Measurements from ENCODE around the gene CUEDC1.
A peak's percentile ranks its signal among the peaks of the same experiment; 100 is the strongest.

Gene CUEDC1

DNA sequence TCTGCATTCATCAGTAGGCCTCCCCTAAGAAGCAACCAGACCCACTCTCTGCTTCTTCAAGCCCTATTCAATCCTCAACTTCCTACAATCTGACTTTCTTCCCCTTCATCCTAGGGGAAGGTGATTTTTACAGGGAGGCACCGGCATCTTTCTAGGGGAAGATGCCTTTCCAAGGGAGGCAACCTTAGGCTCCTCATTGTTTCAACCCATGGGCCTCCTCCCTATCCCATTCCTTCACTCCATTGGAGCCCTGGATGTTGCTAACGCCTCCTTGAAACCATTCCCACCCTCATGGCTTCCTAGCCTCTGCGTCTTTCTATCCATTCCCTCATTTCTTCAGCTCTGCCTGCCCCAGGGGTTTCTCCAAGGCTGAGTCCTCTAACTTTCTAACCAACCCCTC, 2.7 kb upstream of the CUEDC1 start:
- DNase-seq (ENCODE audit: low read depth): no peak

DNA sequence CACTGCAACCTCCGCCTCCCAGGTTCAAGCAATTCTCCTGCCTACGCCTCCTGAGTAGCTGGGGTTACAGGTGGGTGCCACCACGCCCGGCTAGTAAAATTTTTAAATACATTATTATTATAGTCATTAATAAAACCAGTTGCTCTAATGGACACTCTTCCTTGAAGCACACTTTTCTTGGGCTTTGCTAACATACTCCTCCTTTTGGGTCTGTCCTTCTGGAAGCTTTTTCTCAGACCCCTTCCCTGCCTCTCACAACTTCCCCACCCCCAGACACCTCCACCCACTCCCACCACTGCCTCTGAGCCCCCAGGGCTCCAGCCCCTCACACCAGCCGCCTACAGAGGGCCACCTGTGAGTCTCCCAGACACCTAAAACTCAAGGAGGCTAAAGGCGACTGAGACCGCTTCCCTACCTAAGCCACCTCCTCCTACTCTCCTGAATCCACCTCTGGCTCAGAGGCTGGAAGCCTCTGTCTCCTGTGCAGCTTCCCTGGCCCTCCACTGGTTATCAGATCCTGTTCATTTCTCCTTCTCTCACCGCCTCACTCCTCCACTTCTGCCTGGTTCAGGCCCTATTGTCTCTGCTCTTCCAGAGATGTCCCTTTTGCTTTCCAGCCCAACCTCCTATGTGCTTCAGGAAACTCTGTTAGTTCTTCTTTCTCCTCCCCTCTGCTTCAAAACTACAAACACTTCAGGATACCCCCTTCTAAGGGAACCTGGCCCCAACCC, 2.1 kb upstream of the CUEDC1 start:
- DNase-seq (ENCODE audit: low read depth): no peak

GRCh38 chr17:57956291-57957119, 1.3 kb upstream of the CUEDC1 start:
- DNase-seq (ENCODE audit: low read depth): no peak

DNA sequence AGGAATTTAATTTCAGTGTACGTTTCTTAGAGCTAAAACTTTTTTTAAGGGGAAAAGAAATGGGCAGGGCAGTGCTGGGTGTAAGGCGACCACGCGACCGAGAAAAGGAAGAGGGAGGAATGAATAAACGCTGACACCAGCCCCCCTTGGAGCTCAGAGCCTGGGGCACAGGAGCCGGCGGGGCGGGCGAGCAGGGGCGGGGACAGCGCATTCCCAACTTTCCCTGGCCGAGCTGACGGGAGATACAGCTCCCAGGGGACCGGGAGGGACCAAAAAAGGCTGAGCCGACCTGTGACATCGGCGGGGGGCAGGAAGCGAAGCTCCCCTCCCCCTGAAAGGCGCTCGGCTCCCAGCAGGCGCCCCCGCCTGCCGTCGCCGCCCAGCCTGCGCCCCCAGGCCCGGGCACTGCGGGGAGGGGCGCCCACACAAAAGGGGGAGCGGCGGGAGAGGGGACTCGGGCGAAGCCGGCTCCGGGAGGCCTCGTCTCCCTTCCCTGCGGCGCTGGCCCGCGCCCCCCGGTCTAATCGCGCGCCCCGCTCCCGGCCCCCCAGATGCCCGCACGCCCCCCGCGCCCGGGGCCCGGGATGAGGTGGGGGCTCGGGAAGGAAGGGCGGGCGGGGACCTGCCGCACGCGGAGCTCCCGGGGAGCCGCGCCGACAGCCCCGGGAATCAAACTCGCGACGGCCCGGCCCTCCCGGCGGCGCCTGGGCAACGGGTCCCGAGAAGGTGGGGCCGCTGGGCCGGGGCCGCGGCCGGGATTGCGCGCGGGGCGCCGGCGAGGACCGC, 622 bp downstream of the CUEDC1 start:
- no peak for DNase-seq (ENCODE audit: low read depth)

DNA sequence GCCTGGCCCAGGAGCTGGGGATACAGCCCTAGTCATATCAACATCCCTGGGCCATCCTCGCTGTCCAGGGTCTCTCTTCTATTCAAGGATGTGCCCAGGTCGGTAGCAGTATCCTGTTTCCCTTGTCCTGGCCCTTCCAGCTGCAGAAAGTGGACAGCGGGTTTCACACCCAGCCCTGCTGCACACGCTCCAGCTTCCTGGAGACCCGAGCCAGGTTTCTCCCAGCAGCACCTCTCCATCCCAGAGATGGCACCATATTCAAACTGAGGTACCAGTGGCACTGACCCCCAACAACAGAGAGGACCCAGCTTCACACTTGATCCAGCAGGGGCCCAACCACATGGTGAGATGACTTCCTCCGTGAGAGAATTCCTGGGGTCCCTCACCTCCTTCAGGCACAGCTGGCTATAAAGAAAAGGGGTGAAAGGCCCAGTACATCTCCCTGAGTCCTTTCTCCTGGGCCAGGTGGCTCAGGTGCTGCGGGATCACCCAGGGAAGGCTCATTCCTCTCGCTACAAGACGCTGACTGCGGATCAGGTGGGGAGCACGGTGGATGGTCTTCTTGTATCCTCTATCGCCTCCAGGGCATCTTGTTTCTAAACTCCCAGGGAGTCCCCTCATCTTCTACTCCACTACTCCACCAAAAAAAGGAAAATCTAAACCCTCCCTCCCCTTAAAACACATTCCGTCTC, 1.4 kb downstream of the CUEDC1 start:
- no peak for DNase-seq (ENCODE audit: low read depth)

DNA sequence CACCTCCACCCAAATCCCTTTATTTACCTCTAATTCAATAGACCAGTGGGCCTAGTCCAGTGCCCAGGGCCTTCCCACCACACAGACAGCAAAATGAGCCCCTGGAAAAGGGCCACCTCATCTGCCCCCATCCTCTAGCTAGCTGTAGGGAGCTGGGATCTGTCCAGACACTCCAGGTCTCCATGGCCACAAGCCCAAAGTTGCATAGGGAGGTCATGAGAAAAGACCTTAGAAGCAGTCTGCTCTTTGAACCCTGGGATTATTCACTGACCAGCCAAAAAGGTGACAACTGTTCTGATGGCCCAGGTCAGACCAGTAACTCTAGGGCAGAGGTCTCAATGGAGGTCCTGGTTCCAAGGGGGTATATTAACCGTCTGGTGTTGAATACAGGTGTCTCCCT, 2.0 kb downstream of the CUEDC1 start:
- DNase-seq (ENCODE audit: low read depth): no peak

DNA sequence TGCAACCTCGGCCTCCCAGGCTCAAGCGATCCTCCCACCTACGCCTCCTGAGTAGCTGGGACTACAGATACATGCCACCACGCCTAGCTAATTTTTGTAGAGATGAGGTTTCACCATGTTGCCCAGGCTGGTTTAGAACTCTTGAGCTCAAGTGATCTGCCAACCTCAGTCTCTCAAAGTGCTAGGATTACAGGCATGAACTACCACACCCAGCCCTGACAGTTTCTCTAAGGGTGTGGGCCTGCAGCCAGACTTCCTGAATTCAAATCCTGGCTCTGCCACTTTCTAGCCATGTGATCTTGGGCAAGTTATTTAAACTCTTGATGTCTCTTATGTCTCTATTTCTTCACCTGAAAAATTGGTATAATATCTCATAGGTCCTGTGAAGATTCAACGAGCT, 5.6 kb downstream of the CUEDC1 start:
- no peak for DNase-seq (ENCODE audit: low read depth)

- peak; percentile 73 for DNase-seq (ENCODE audit: low read depth)
Measured at GRCh38 chr17:57948555-57949420, 6.4 kb downstream of the CUEDC1 start.

GRCh38 chr17:57948169-57948554, 7.0 kb downstream of the CUEDC1 start:
- no peak for DNase-seq (ENCODE audit: low read depth)

DNA sequence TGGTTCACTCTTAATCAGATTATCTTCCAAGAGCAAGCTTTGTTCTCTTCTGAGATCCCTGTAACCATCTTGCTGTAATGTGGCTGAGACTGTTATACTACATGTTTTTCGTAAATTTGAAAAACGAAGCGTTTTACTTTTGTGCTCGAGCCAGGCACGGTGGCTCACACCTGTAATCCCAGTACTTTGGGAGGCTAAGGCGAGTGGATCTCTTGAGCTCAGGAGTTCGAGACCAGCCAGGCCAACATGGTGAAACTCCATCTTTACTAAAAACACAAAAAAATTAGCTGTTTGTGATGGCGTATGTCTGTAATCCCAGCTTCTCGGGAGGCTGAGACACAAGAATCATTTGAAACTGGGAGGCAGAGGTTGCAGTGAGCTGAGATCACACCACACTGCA, 7.8 kb downstream of the CUEDC1 start:
- DNase-seq (ENCODE audit: low read depth): no peak

DNA sequence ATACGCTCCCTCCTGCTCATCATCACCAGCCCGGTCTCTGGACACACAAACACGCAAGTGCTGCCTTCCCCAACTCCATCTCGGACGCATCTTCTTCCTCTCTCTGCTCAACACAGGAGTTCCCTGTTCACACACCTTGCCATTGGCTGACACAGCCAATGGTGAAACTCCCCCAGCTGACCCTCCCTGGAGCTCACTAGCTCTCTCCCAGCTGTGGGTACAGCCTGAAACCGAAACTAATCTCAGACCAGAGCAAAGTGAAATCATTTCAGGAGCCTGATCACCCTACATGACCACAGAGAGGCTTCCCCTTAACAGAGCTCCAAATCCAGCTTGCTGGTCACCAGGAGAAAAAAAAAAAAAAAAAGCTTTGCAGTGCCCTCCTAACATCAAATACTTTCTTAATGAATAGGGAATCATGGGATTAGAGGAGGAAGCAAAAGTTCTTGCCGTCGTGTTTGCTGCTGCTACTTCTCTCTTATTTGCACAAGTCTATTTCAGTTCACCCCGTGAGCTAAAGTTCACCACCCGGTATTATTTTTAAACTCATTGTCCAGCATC, 8.3 kb downstream of the CUEDC1 start:
- DNase-seq (ENCODE audit: low read depth): peak; percentile 53

- no peak for DNase-seq (ENCODE audit: low read depth)
Measured at GRCh38 chr17:57945996-57946797, 9.0 kb downstream of the CUEDC1 start.

- DNase-seq (ENCODE audit: low read depth): no peak
Measured at GRCh38 chr17:57944908-57945307, 10.3 kb downstream of the CUEDC1 start.

- DNase-seq (ENCODE audit: low read depth): no peak
Measured at GRCh38 chr17:57943645-57944044, 11.6 kb downstream of the CUEDC1 start.

DNA sequence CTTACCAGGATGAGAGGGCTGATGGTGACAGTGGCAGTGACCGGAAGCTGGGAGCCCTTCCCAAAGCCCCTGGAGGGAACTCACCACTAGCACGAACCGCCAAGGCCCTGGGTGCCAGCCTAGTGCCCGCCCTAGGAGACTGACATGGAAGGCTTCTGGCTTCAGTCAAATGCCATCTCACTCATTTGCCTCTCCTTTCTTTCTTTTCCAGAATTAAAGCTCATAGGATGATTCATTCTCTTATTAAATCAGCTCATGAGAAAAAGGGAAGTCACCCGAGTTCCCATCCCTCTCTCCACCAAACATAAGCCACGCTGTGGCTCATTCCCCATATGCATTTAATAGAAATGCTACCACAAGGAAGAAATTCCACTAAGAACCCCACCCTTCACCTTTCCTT, 12.1 kb downstream of the CUEDC1 start:
- peak; percentile 29 for DNase-seq (ENCODE audit: low read depth)

- no peak for DNase-seq (ENCODE audit: low read depth)
Measured at GRCh38 chr17:57941384-57942370, 13.5 kb downstream of the CUEDC1 start.

- DNase-seq (ENCODE audit: low read depth): no peak
Measured at GRCh38 chr17:57940653-57941329, 14.4 kb downstream of the CUEDC1 start.

- no peak for DNase-seq (ENCODE audit: low read depth)
Measured at GRCh38 chr17:57940231-57940630, 15.0 kb downstream of the CUEDC1 start.
